ENCODE measurements around the gene GABBR2. TPM values are rescaled to one million over a fixed set of nuclear protein-coding genes. Genes with fewer than 3 reads are reported as not detected.

GABBR2 gene
- total and polyA plus RNA-seq, 2 of the 8 experiments (the other 6 are each of a cell fraction or from before 2014, with no cell fraction given): 0.50 to 1.2 TPM

- Histone ChIP-seq H3K9me3 (ENCODE audit: insufficient read depth in 2 of 2, low read depth in 1 of 2, low read length in 1 of 2) (no peaks in the 10 kb centered on the region), H2BK12ac (ENCODE audit: low read depth, low read length) (no peak overlapping the region), H4K8ac (ENCODE audit: extremely low read depth, insufficient read depth, low read length) (no peak overlapping the region), H3K27me3 (replicated peaks in 1 of 4; ENCODE audit: control insufficient read depth in 3 of 4, extremely low read depth in 1 of 4, insufficient read depth in 3 of 4, low read length in 3 of 4) (no peaks in the 10 kb centered on the region), H4K20me1 (replicated peaks in 1 of 2; ENCODE audit: control insufficient read depth in 1 of 2, insufficient read depth in 2 of 2, low read length in 2 of 2) (no peaks in the 10 kb centered on the region), H2BK15ac (ENCODE audit: low read length) (no peak overlapping the region), H3K23ac (ENCODE audit: insufficient read length) (no peak overlapping the region), H3K18ac (ENCODE audit: extremely low read depth, low read length) (no peak overlapping the region), H2AFZ (ENCODE audit: low read length) (no peak overlapping the region), H3K4me3 (ENCODE audit: extremely low read depth in 1 of 4, insufficient read depth in 2 of 4, low read depth in 3 of 4, low read length in 4 of 4) (no peak overlapping the region), H3K56ac (replicated peaks; ENCODE audit: insufficient read length, low read depth, low read length) (no peak overlapping the region), H3K9ac (replicated peaks in 1 of 4; ENCODE audit: extremely low read depth in 1 of 4, low read depth in 3 of 4, low read length in 3 of 4) (no peak overlapping the region), H2BK120ac (replicated peaks; ENCODE audit: low read depth, low read length) (no peak overlapping the region), H3K79me1 (ENCODE audit: low read depth, low read length) (no peaks in the 10 kb centered on the region), H3K14ac (ENCODE audit: insufficient read length) (no peak overlapping the region), H3K27ac (ENCODE audit: low read depth, low read length) (no peak overlapping the region), H2BK20ac (ENCODE audit: low read length) (no peak overlapping the region), H3K23me2 (ENCODE audit: low read depth, low read length) (no peaks in the 10 kb centered on the region), H2AK5ac (ENCODE audit: low read depth, low read length) (no peak overlapping the region), H3K79me2 (ENCODE audit: control insufficient read depth in 1 of 2, insufficient read depth in 2 of 2, low read length in 2 of 2) (no peaks in the 10 kb centered on the region), H3K4ac (replicated peaks; ENCODE audit: insufficient read length, low read depth, low read length) (no peak overlapping the region), H4K5ac (ENCODE audit: insufficient read length, low read depth, low read length) (no peak overlapping the region), H3K4me2 (ENCODE audit: insufficient read depth in 1 of 2, low read depth in 2 of 2, low read length in 2 of 2) (no peak overlapping the region), H2BK5ac (ENCODE audit: low read depth, low read length) (no peak overlapping the region), H4K91ac (replicated peaks; ENCODE audit: insufficient read length, low read length) (no peak overlapping the region), H3K36me3 (ENCODE audit: control insufficient read depth in 2 of 4, insufficient read depth in 4 of 4, low read length in 3 of 4) (no peaks in the 10 kb centered on the region), H3K4me1 (replicated peaks in 1 of 4; ENCODE audit: control insufficient read depth in 3 of 4, insufficient read depth in 4 of 4, low read length in 3 of 4) (no peaks in the 10 kb centered on the region)
- FAIRE-seq (no peak), DNase-seq (ENCODE audit: low read depth in 1 of 2, low spot score in 2 of 2) (no peak)
- TF ChIP-seq CTBP2 (IDR thresholded peaks at IDR 0.05; ENCODE audit: borderline replicate concordance, insufficient read depth, insufficient read length, low read length) (no peak), PHF8 (conservative IDR thresholded peaks at IDR 0.05; ENCODE audit: low read depth, low read length) (no peak)
- ChIA-PET POLR2A (ENCODE audit: partially characterized antibody) (no interaction called here), CTCF (ENCODE audit: partially characterized antibody) (interaction anchor here (0.7 to 1.3 kb wide), 2 partner anchors 15 to 318 kb away, joined by 3 read pairs; no protein-coding TSS in a partner anchor)
- 80% methylated on average over 3 of the region's 3 CpGs; no CpG with 5 or more reads in 1 of the 2 experiments for WGBS, 2 experiments (ENCODE audit: extremely low coverage in 1 of 2, insufficient coverage in 1 of 2, insufficient read length in 1 of 2, insufficient replicate concordance in 2 of 2, low coverage in 1 of 2, low lambda C conversion rate in 2 of 2, missing lambda C conversion rate in 1 of 2)
Measured at GRCh38 chr9:98425079-98425478, 283.7 kb downstream of the GABBR2 start.

Data from H1 (cell line).